ENCODE data around the gene CDK6. TPM values are rescaled to one million over a fixed set of nuclear protein-coding genes. Genes with fewer than 3 reads are reported as not detected.

CDK6 gene
- total RNA-seq, 1 donor from 2014 or later = 23.3 TPM

DNA sequence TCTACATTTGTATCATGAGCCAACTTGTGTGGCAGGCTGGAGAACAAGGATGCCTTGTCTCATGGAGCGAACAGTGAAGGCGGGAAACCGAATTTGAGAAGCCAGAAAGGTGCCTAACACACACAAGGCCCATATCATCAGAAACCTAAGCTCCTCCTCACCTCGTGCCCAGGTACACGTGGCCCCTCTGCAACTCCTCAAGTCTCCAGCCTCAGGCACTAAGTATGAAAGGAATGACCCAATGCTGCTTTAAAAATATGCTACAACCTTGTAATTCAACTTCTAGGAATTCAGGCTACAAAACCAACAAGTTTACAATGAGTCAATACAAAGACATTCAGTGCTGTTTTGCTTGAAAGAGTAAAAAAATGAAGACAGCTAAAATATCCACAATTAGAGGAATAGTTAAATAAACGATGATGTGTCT is 95.7 kb downstream of the CDK6 start:
- Mint-ChIP-seq H3K4me3 (ENCODE audit: low read depth) (no peak overlapping the region), H3K9me3 (ENCODE audit: low read depth) (no peaks in the 10 kb centered on the region), H3K36me3 (ENCODE audit: insufficient read depth) (peaks cover 1% of the 10 kb centered on the region), H3K27me3 (no peaks in the 10 kb centered on the region), H3K27ac (peak overlapping the region; percentile 19), H3K4me1 (ENCODE audit: low read depth) (peaks cover 4% of the 10 kb centered on the region)
- no peak for DNase-seq (ENCODE audit: low spot score, unreplicated experiment)
- TF ChIP-seq CTCF (IDR thresholded peaks at IDR 0.05; ENCODE audit: unreplicated experiment) = no peak

DNA sequence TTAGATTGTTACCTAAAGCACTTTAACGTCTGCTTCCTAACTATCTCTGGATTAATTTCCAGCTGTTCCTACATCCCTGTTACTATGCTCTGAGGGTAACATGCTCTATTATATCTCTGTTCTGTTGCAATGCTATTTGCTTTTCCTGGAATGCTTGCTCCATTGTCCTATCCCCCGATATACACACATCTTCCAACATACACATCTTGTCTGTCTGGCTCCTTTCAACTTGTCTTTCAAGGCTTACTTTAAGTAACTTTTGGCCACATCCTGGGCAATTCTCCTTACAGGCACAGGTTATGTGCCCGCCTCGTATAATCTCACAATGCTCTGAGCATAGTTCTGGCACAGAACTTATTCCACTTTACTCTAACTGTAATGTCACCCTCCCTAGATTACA is 96.2 kb downstream of the CDK6 start:
- TF ChIP-seq CTCF (IDR thresholded peaks at IDR 0.05; ENCODE audit: unreplicated experiment) = no peak
- Mint-ChIP-seq H3K36me3 (ENCODE audit: insufficient read depth) (no peaks in the 10 kb centered on the region), H3K27me3 (no peaks in the 10 kb centered on the region), H3K9me3 (ENCODE audit: low read depth) (no peaks in the 10 kb centered on the region), H3K27ac (no peak overlapping the region), H3K4me3 (ENCODE audit: low read depth) (no peak overlapping the region), H3K4me1 (ENCODE audit: low read depth) (peaks cover 4% of the 10 kb centered on the region)
- DNase-seq (ENCODE audit: low spot score, unreplicated experiment) = no peak

DNA sequence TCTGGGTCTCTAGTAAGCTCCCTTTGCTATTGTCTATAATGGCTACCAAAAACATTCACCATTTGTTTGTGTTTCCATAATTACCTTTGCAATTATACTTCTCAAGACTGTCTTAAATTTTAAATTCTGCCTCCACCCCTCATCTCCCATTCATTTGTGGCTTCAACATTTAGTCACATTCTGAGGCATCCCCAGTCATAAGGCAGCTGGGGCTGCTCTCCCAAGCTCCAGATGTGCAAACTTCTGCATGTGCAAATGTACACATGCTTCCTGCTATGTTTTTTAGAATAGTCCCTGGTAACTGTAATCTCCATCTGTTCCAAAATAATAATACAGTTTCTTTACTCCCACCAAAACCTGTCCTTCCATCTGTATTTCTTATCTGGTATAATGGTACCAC is 97.3 kb downstream of the CDK6 start:
- H3K4me1 Mint-ChIP-seq (ENCODE audit: low read depth) = peaks cover 4% of the 10 kb centered on the region

GRCh38 chr7:92737706-92738105 is 98.7 kb downstream of the CDK6 start:
- Mint-ChIP-seq H3K4me1 (ENCODE audit: low read depth) (peaks cover 4% of the 10 kb centered on the region), H3K27me3 (no peaks in the 10 kb centered on the region), H3K9me3 (ENCODE audit: low read depth) (no peaks in the 10 kb centered on the region), H3K4me3 (ENCODE audit: low read depth) (no peak overlapping the region), H3K36me3 (ENCODE audit: insufficient read depth) (no peaks in the 10 kb centered on the region), H3K27ac (no peak overlapping the region)
- TF ChIP-seq CTCF (IDR thresholded peaks at IDR 0.05; ENCODE audit: unreplicated experiment) = no peak
- no peak for DNase-seq (ENCODE audit: low spot score, unreplicated experiment)

More for the DNA sequence above, 97.3 kb downstream of the CDK6 start:
- DNase-seq (ENCODE audit: low spot score, unreplicated experiment) = no peak
- Mint-ChIP-seq H3K9me3 (ENCODE audit: low read depth) (no peaks in the 10 kb centered on the region), H3K27ac (no peak overlapping the region), H3K36me3 (ENCODE audit: insufficient read depth) (no peaks in the 10 kb centered on the region), H3K27me3 (no peaks in the 10 kb centered on the region), H3K4me3 (ENCODE audit: low read depth) (no peak overlapping the region)
- TF ChIP-seq CTCF (IDR thresholded peaks at IDR 0.05; ENCODE audit: unreplicated experiment) = no peak

- no peaks in the 10 kb centered on the region for H3K27me3 Mint-ChIP-seq
- TF ChIP-seq CTCF (IDR thresholded peaks at IDR 0.05; ENCODE audit: unreplicated experiment) = no peak
- no peaks in the 10 kb centered on the region for H3K9me3 Mint-ChIP-seq (ENCODE audit: low read depth)
- no peak overlapping the region for H3K4me3 Mint-ChIP-seq (ENCODE audit: low read depth)
- H3K4me1 Mint-ChIP-seq (ENCODE audit: low read depth) = peaks cover 4% of the 10 kb centered on the region
- no peak overlapping the region for H3K27ac Mint-ChIP-seq
- no peak for DNase-seq (ENCODE audit: low spot score, unreplicated experiment)
- H3K36me3 Mint-ChIP-seq (ENCODE audit: insufficient read depth) = no peaks in the 10 kb centered on the region
Measured at GRCh38 chr7:92736870-92737269, 99.5 kb downstream of the CDK6 start.
